GM21717 (cell line): ENCODE data around the gene VTN.

Experiments used
- ATAC-seq: cut with Tn5 transposase; IDR thresholded peaks from one replicate; pipeline ENCODE4 v1.9.1; 2021; ENCODE audit warnings: mild to moderate bottlenecking, moderate library complexity; ENCODE audit not compliant: unreplicated experiment

VTN gene

DNA sequence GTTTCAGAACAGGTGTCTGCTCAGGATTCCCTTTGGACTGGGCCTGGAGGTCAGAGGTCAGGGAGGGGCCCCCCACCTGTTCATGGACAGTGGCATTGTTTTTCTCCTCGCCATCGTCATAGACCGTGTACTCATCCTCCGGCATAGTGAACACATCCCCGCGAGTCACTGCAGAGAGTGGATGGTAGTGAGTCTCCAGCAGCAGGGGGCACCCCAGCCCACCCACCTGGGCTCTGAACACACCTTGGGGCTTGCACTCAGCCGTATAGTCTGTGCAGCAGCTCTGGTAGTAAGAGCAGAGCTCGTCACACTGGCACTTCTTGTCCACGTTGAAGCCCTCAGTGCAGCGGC, 448 bp downstream of the VTN start:
- ATAC-seq, result no peak

GRCh38 chr17:28368915-28369683, 1.0 kb downstream of the VTN start:
- no peak for ATAC-seq

DNA sequence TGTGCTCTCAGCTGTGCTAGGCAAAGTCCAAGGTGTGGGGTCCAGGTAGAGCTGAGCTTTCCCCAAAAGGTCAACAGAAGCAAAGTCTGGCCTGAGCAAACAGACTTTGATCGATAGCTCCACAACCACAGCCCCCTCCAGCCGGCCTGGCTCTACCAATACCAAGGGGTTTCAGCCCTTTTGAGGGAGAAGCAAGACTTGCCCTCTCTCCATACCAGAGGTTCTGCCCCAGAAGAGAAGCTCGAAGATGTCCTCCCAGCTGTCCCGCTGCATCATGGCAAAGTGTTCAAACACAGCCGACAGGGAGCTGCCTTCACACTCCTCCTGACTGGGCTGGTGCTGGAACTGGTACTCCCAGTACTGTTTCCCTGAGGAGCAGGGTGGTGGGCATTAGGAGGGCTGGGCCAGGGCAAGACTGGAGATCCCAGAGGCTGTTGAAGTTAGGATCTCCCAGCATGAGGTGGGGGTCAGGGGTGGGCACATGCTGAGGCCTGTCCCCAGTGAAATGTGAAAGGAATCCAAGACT, 1.7 kb downstream of the VTN start:
- no peak for ATAC-seq

GRCh38 chr17:28367641-28368305, 2.3 kb downstream of the VTN start:
- no peak for ATAC-seq

- no peak for ATAC-seq
These were observed 3.5 kb downstream of the VTN start for GRCh38 chr17:28366605-28367004.

GRCh38 chr17:28365487-28365886, 4.6 kb downstream of the VTN start:
- ATAC-seq, result no peak

DNA sequence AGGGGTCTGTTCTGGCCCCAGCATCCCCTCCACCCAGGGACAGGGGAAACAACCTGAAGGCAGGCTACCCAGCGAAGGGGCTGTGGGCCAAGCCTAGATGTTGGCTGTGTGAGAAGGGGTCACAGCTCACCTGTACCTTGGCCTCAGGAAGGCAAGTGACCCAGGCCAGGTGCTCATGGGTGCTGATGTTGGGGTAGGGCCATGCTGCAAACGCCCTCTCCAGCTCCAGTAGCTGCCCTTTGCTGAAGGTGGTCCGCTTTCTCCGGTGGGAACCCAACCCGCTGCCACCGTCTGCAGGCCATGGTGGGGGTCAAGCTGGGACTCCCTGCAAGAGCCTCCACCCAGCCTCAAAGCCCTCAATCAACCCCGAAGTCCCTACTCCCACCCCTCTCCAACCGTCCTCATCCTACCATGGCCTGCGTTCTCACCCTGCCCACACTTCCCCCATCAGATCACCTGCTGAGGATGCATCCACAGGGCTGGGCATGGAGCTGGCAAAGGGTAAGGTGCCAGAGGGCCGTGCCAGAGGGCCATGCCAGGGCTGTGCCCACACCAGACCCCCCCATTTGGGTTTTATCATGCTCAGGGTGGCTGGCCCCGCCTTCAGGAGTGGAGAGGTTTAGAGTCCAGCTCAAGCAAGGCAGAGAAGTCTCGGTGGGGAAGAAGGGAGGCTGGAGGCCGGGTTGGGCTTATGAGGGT, 5.3 kb downstream of the VTN start, which contains the start of gene SEBOX:
SEBOX (minus strand) TSS at position 535 of the 699 bp plus-strand sequence; CDS start at position 487, 48 bp downstream.
- ATAC-seq, result no peak

- no peak for ATAC-seq
These were observed 6.1 kb downstream of the VTN start for GRCh38 chr17:28363776-28364650.

DNA sequence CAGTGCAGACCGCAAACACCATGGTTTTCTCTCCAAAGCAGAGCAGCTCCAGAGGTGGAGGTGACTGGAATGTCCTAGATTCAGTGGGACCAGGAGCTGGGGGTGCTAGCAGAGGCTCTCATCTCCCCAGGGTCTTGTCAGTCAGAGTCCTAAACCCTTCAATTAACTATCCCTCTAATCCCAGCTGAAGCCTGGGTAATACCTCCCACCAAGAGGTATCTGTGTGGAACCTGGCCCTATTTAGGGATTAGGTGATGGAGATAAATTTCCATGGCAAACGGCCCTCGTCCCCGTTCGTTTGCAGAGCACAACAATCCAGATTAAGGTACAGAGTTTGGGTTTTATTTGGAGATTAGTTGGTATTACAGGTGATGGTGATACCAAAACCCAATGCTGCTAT, 6.9 kb downstream of the VTN start:
- ATAC-seq, result no peak

GRCh38 chr17:28357901-28358197, 12.3 kb downstream of the VTN start:
- ATAC-seq, result no peak

DNA sequence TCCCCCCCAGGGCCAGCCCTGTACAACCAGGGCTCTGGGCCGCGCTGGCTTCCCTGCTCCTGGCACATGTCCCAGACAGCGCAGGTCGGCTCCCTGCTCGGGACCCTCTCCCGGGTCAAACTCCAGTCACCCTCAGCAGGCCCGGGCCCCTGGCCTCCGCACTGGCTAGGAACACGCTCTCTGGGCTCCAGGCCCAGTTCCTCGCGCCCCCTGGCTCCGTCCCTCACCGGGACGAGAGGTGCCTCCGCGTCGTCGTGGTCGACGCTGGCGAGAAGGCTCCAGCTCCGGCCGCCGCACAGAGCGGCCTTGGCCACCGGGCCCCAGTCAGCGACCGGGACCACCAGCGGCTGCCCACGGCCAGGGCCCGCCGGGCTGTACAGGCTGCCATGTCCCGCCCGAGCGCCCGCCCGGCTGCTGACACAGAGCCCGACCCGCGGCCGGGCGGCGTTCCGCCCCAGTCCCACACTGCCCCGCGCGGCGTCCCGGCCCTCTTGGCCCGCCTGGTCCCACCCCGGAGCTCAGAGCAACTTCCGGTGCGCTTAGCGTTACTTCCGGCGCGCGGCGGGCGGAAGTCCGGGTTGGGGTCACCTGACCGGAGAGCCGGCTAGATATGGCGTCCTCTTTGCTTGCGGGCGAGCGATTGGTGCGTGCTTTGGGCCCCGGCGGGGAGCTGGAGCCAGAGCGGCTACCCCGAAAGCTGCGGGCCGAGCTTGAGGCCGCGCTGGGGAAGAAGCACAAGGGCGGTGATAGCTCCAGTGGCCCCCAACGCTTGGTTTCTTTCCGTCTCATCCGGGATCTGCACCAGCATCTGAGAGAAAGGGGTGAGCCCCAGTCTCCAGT, 12.8 kb downstream of the VTN start, which contains the start of gene POLDIP2:
POLDIP2 (minus strand) TSS at position 467 of the 840 bp plus-strand sequence; CDS start at position 388, 79 bp downstream.
- peak; percentile 86 for ATAC-seq

GRCh38 chr17:28350271-28350670, 19.8 kb downstream of the VTN start:
- ATAC-seq, result no peak

DNA sequence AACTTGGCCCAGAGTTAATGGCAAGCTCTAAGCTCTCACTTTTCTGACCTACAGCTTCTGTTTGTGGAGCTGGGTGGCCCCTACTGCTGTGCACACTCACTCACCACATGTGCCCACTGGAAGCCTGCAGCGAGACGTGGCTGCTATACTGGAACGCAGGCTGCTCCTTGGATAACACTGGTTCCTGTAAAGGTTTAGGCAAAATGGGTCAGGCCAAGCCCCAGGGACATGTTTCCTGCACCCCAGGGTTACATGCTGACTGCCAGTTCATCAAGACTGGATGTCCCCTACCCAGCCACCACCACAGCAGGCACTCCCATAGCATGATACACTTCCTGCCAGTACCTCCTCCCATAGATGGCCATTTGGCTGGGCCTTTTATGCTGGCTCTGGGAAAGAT, 21.1 kb downstream of the VTN start:
- no peak for ATAC-seq

GRCh38 chr17:28347261-28347891, 22.7 kb downstream of the VTN start:
- no peak for ATAC-seq

DNA sequence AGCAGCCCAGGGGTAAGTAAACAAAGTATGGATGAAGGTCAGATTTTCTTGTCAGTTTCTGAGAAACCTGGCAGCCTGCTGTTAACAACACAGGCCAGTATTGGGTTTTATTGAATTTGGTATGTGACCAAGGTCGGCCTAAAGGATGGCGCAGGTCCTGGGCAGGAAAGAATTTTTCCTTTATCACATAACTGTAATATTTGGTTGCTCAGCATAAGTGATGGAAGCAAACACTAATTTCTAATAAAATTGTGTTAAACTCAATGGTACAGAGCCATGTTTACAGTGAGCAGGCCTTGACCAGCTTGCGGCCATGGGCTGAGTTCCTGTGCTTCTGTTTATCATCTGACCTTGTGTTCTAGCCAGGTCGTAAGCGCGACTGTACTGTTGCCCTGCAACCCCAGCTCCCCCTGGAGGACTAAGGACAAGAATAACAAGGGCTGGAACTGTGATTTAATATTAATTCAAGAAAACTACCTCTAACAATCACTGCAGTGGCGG, 23.3 kb downstream of the VTN start:
- ATAC-seq, result no peak

GRCh38 chr17:28346199-28346580, 23.9 kb downstream of the VTN start:
- ATAC-seq, result no peak

GRCh38 chr17:28345419-28346198, 24.5 kb downstream of the VTN start:
- no peak for ATAC-seq

- no peak for ATAC-seq
These were observed 25.6 kb downstream of the VTN start for GRCh38 chr17:28344435-28344901.
